BLaER1 treated with 17β-estradiol and CSF1 and Interleukin-3, amounts not matched to agents 10 nM and 100 nM (cell line): Measurements from ENCODE around the gene PRKCE.

Source experiments
- H3K27ac ChIP-seq, 11 experiments: shearing (Covaris generic); formaldehyde crosslinking; 2 replicates each; pipeline ENCODE4 v1.8.1; 2022
- H3K27me3 ChIP-seq, 11 experiments: shearing (Covaris generic); formaldehyde crosslinking; 2 replicates each; pipeline ENCODE4 v1.8.1; 2022
- H3K36me3 ChIP-seq, 11 experiments: shearing (Covaris generic); formaldehyde crosslinking; 2 replicates each; pipeline ENCODE4 v1.8.1; 2022
- H3K4me1 ChIP-seq, 10 experiments: shearing (Covaris generic); formaldehyde crosslinking; 2 replicates each; pipeline ENCODE4 v1.8.1; 2022
- H3K4me2 ChIP-seq, 11 experiments: shearing (Covaris generic); formaldehyde crosslinking; 2 replicates each; pipeline ENCODE4 v1.8.1; 2022
- H3K4me3 ChIP-seq, 10 experiments: shearing (Covaris generic); formaldehyde crosslinking; 2 replicates each; pipeline ENCODE4 v1.8.1; 2022
- H3K9ac ChIP-seq, 11 experiments: shearing (Covaris generic); formaldehyde crosslinking; 2 replicates each; pipeline ENCODE4 v1.8.1; 2022
- H3K9me3 ChIP-seq, 11 experiments: shearing (Covaris generic); formaldehyde crosslinking; replicated peaks in 1 of 11; 2 replicates each; pipeline ENCODE4 v1.8.1; 2022
- H4K20me1 ChIP-seq, 11 experiments: shearing (Covaris generic); formaldehyde crosslinking; 2 replicates each; pipeline ENCODE4 v1.8.1; 2022
- Cebpa-rat ChIP-seq, 11 experiments: shearing (Covaris generic); IDR thresholded peaks; 2 replicates each; pipeline ENCODE4 v1.8.1; 2022

The PRKCE gene

DNA sequence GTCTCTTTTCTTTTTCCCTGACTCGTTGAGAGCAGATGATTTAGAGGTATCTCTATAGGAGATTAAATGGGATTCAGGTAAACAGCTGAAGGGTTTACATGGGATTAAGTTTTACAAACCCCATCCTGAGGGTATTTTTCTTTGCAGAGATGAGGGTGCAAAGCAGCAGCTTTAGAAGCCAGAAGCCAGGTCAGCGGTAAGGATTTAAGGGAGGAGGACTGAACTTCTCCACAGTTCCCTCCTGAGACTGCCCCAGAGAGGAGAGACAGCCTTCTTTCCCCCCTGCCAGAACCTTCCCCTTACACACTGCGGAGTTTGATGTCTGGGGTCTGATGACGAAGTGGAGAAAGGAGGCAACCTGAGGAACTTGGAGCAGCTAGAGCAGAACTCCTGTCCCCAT is 220.1 kb downstream of the PRKCE start:
- H3K27ac ChIP-seq: peak overlapping the region in 1 of 11 experiments; percentile 40; a peak in 1 of 22 replicates
- TF ChIP-seq Cebpa-rat (IDR thresholded peaks at IDR 0.05): no peak
- H4K20me1 ChIP-seq: peaks cover 0 to 76% (median 44%) of the 10 kb centered on the region in 11 experiments; a peak in 13 of 22 replicates
- H3K4me1 ChIP-seq: peaks cover 9 to 64% (median 58%) of the 10 kb centered on the region in 10 experiments; a peak in 19 of 20 replicates
- no peak overlapping the region for H3K4me3 ChIP-seq
- H3K4me2 ChIP-seq: peak overlapping the region in 9 of 11 experiments; percentile 44 to 84 (median 69); a peak in 17 of 22 replicates
- peaks cover 23 to 47% (median 43%) of the 10 kb centered on the region in 11 experiments for H3K9me3 ChIP-seq
- H3K9ac ChIP-seq: 0 out of 22 replicates have a peak overlapping the region, but pooled peaks of 1 of the 11 experiments have one; percentile 13
- no peaks in the 10 kb centered on the region for H3K27me3 ChIP-seq
- H3K36me3 ChIP-seq: peaks cover 15 to 59% (median 50%) of the 10 kb centered on the region in 11 experiments

- Histone ChIP-seq H3K9me3 (peaks cover 29 to 53% (median 50%) of the 10 kb centered on the region in 11 experiments), H4K20me1 (peaks cover 0 to 69% (median 37%) of the 10 kb centered on the region in 11 experiments; a peak in 13 of 22 replicates), H3K27ac (no peak overlapping the region), H3K4me1 (peaks cover 9 to 57% (median 51%) of the 10 kb centered on the region in 10 experiments; a peak in 19 of 20 replicates), H3K4me2 (peak overlapping the region in 8 of 11 experiments; percentile 49 to 84 (median 71); a peak in 12 of 22 replicates), H3K4me3 (no peak overlapping the region), H3K36me3 (peaks cover 15 to 60% (median 53%) of the 10 kb centered on the region in 11 experiments), H3K27me3 (no peaks in the 10 kb centered on the region), H3K9ac (no peak overlapping the region)
- TF ChIP-seq Cebpa-rat (IDR thresholded peaks at IDR 0.05): no peak
These were observed 220.7 kb downstream of the PRKCE start for GRCh38 chr2:45872211-45872610.

GRCh38 chr2:45874344-45874743 is 222.9 kb downstream of the PRKCE start:
- H3K27ac ChIP-seq: no peak overlapping the region

GRCh38 chr2:45876611-45877010 is 225.1 kb downstream of the PRKCE start:
- H3K4me3 ChIP-seq: peak overlapping the region in 5 of 10 experiments; percentile 3 to 33 (median 22); a peak in 3 of 20 replicates
- H3K9me3 ChIP-seq: peaks cover 42 to 82% (median 74%) of the 10 kb centered on the region in 11 experiments
- H3K27me3 ChIP-seq: no peaks in the 10 kb centered on the region
- peaks cover 0 to 16% (median 10%) of the 10 kb centered on the region in 10 experiments; a peak in 16 of 20 replicates for H3K4me1 ChIP-seq
- no peak overlapping the region for H3K27ac ChIP-seq
- no peak overlapping the region for H3K4me2 ChIP-seq
- peaks cover 24 to 94% (median 87%) of the 10 kb centered on the region in 11 experiments for H3K36me3 ChIP-seq
- H4K20me1 ChIP-seq: peaks cover 0 to 39% (median 13%) of the 10 kb centered on the region in 11 experiments; a peak in 10 of 22 replicates
- no peak for TF ChIP-seq Cebpa-rat (IDR thresholded peaks at IDR 0.05)
- no peak overlapping the region for H3K9ac ChIP-seq

More at GRCh38 chr2:45874344-45874743, 222.9 kb downstream of the PRKCE start:
- H3K4me3 ChIP-seq: no peak overlapping the region
- TF ChIP-seq Cebpa-rat (IDR thresholded peaks at IDR 0.05): no peak
- H3K9me3 ChIP-seq: peaks cover 42 to 74% (median 70%) of the 10 kb centered on the region in 11 experiments
- H4K20me1 ChIP-seq: peaks cover 0 to 55% (median 28%) of the 10 kb centered on the region in 11 experiments; a peak in 13 of 22 replicates
- no peak overlapping the region for H3K4me2 ChIP-seq
- peaks cover 9 to 37% (median 33%) of the 10 kb centered on the region in 10 experiments; a peak in 19 of 20 replicates for H3K4me1 ChIP-seq
- no peak overlapping the region for H3K9ac ChIP-seq
- H3K27me3 ChIP-seq: no peaks in the 10 kb centered on the region
- H3K36me3 ChIP-seq: peaks cover 22 to 81% (median 73%) of the 10 kb centered on the region in 11 experiments

DNA sequence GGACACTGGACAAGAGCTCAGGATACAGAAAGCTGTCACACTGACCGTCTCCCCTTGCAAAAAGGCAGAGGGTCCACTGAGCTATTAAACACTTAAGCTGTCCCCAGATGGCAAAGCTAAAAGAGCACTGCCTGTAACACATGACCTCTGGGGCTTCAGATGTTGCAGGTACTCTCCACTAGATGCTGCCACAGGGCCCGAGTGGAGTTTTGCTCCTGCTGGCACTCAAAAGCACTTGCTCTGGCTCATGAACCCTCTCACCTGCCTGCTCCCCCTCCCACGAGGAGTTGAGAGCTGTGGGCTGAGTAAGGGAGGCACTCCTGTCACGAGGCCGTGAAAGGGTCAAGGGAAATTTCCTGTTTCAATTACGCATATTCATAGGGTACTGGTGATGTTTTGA is 227.9 kb downstream of the PRKCE start:
- Histone ChIP-seq H3K27me3 (no peaks in the 10 kb centered on the region), H3K4me1 (peaks cover 6 to 28% (median 21%) of the 10 kb centered on the region in 10 experiments), H3K4me2 (no peak overlapping the region), H3K9me3 (peaks cover 40 to 57% (median 51%) of the 10 kb centered on the region in 11 experiments), H3K9ac (no peak overlapping the region), H4K20me1 (peaks cover 0 to 44% (median 25%) of the 10 kb centered on the region in 11 experiments; a peak in 13 of 22 replicates), H3K4me3 (no peak overlapping the region), H3K36me3 (peaks cover 24 to 91% (median 79%) of the 10 kb centered on the region in 11 experiments), H3K27ac (no peak overlapping the region)
- TF ChIP-seq Cebpa-rat (IDR thresholded peaks at IDR 0.05): no peak

- Histone ChIP-seq H3K9me3 (peaks cover 35 to 52% (median 46%) of the 10 kb centered on the region in 11 experiments), H3K4me3 (no peak overlapping the region), H4K20me1 (peaks cover 0 to 47% (median 28%) of the 10 kb centered on the region in 11 experiments; a peak in 13 of 22 replicates), H3K4me1 (peaks cover 11 to 34% (median 26%) of the 10 kb centered on the region in 10 experiments), H3K27me3 (no peaks in the 10 kb centered on the region), H3K36me3 (peaks cover 24 to 86% (median 74%) of the 10 kb centered on the region in 11 experiments), H3K4me2 (no peak overlapping the region), H3K9ac (no peak overlapping the region), H3K27ac (no peak overlapping the region)
- no peak for TF ChIP-seq Cebpa-rat (IDR thresholded peaks at IDR 0.05)
These were observed 228.5 kb downstream of the PRKCE start for GRCh38 chr2:45879936-45880335.

- Histone ChIP-seq H3K4me1 (peaks cover 28 to 55% (median 48%) of the 10 kb centered on the region in 10 experiments), H3K9me3 (peaks cover 14 to 30% (median 24%) of the 10 kb centered on the region in 11 experiments), H3K4me2 (no peak overlapping the region; a peak in 1 of 22 replicates), H3K27me3 (no peaks in the 10 kb centered on the region), H3K9ac (no peak overlapping the region), H3K4me3 (no peak overlapping the region), H4K20me1 (peaks cover 0 to 68% (median 46%) of the 10 kb centered on the region in 11 experiments; a peak in 13 of 22 replicates), H3K36me3 (peaks cover 9 to 65% (median 55%) of the 10 kb centered on the region in 11 experiments; a peak in 20 of 22 replicates), H3K27ac (no peak overlapping the region)
- TF ChIP-seq Cebpa-rat (IDR thresholded peaks at IDR 0.05): no peak
These were observed 230.6 kb downstream of the PRKCE start for GRCh38 chr2:45881970-45882581.

- H3K9me3 ChIP-seq: peaks cover 5 to 21% (median 16%) of the 10 kb centered on the region in 11 experiments; a peak in 20 of 22 replicates
- peaks cover 8 to 56% (median 47%) of the 10 kb centered on the region in 11 experiments; a peak in 20 of 22 replicates for H3K36me3 ChIP-seq
- no peaks in the 10 kb centered on the region for H3K27me3 ChIP-seq
- peak overlapping the region in 10 of 11 experiments; percentile 42 to 94 (median 58); a peak in 15 of 22 replicates for H3K4me2 ChIP-seq
- H3K27ac ChIP-seq: no peak overlapping the region
- peaks cover 35 to 64% (median 56%) of the 10 kb centered on the region in 10 experiments for H3K4me1 ChIP-seq
- H4K20me1 ChIP-seq: peaks cover 0 to 77% (median 54%) of the 10 kb centered on the region in 11 experiments; a peak in 13 of 22 replicates
- no peak for TF ChIP-seq Cebpa-rat (IDR thresholded peaks at IDR 0.05)
- no peak overlapping the region for H3K4me3 ChIP-seq
- no peak overlapping the region for H3K9ac ChIP-seq
These were observed 231.5 kb downstream of the PRKCE start for GRCh38 chr2:45882707-45883602.
